Right lung (tissue), 5 donors: ENCODE results near the gene HNMT. TPM values are rescaled to one million over a fixed set of nuclear protein-coding genes. Genes with fewer than 3 reads are reported as not detected.

ENCODE experiments used
- DNase-seq, 2 donors: peaks; one replicate each; pipeline ENCODE4 v3.0.0-alpha.2; 2013
- polyA plus RNA-seq, 5 donors: library from polyadenylated mRNA; unstranded; fragments of 120-200 nt; gene quantifications; one replicate each; pipeline versions ENCODE4 v1.2.1 to v1.2.3, GENCODE V29; 2013; ENCODE audit warnings: inconsistent platforms in 1 of 5, low replicate concordance in 1 of 5; ENCODE audit not compliant: insufficient read length in 5 of 5, insufficient read depth in 1 of 5

The HNMT gene
- polyA plus RNA-seq, 5 donors: 58.8 to 114 (median 84.2) TPM

DNA sequence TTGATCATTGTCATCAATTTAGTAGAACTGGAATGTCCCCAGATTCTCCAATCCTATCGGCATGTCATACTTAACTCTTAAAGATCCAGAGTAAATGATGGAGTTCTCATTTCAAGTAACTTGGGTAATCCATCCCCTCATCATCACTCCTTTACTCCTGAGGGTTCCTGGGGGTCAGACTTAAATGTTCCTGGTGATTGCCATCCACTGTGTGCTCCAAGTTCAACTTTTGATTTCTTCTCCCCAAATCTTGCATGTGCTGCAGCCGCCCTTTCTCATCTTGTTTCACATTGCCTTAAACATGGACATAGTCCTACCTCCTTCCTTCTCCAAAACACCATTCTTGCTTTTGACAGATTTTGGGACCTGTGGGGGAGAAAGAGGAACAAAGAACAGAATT lies 43.2 kb downstream of the HNMT start:
- no peak for DNase-seq

DNA sequence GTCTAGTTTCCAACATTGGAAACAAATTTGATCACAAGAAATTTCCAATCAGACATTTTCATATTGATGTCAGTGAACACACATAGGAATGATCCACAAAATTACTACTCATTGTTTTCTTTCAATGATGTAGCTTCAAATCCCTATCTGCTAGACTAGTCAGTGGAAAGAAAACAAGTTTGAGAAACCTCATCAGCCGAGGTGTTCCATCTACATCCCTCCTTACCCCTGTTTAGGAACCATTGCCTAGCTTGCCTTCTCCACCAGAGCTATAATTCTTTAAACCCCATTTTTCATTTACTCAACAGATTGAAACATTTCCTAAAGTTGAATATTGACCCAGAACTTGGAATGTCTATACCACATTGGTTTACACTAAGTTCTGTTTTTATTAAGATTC lies 45.3 kb downstream of the HNMT start:
- no peak for DNase-seq

DNA sequence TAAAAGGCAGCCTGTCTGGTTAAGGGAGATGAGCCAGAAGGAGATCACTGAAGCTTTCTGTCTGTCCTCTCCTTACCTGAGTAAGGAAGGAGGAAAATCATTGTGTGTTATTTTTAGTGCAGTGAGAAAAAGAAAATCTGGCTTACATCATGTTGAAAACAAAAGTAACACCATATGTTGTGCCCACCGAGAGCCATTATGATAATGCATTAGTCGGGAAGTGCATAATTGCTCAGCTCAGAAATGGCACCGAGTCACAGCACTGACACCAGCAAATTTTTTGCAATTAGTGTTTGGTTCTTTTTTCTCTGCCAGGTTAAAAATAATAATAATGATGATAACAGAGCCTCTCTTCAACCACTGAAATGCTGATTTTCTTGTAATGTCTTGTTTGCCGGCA lies 46.6 kb downstream of the HNMT start:
- no peak for DNase-seq

DNA sequence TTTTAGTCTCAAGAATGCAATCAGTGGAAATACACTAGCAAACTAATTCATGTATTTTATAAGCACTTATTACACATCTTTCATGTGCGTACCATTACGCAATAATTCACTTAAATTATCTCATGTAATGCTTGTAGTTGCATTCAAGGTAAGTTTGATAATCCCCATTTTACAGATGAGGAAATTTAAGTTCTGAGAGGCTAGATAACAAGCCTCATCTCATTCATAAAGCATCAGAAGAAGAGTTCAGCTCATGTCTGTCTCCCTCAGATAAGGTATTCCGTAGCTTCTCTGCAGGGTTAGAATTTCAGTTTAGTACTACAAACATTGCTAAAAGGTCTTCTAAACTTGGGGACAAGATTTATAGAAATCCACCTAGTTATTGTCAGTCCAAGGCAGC lies 47.8 kb downstream of the HNMT start:
- DNase-seq: no peak

DNA sequence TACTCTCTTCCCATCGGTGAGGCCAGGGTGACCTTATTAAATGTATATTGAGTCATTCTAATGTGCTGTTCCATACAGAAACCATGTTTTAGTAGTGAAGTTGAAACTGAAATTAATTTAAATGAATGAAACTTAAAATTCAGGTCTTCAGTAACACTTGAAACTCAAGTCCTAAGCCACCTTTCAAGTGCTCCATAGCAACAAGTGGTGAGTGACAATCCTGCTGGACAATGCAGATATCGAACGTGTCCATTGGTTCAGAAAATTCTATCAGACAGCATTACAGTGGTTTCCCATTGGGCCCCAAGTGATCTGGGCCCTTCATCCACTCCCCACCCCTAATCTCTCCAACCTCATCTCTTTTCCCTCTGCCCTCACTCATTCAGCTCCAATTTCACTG lies 48.7 kb downstream of the HNMT start:
- DNase-seq: no peak

DNA sequence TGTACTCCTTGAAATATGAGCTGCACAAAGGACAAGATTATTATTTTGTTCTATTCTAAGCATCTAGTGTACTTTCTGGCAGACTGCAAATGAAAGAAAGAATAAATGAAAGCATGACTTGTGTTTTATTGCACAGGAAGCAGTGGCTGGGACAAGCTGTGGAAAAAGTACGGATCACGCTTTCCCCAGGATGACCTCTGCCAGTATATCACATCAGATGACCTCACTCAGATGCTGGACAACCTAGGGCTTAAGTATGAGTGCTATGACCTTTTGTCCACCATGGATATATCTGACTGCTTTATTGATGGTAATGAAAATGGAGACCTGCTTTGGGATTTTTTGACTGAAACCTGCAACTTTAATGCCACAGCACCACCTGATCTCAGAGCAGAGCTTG lies 49.4 kb downstream of the HNMT start:
- no peak for DNase-seq

DNA sequence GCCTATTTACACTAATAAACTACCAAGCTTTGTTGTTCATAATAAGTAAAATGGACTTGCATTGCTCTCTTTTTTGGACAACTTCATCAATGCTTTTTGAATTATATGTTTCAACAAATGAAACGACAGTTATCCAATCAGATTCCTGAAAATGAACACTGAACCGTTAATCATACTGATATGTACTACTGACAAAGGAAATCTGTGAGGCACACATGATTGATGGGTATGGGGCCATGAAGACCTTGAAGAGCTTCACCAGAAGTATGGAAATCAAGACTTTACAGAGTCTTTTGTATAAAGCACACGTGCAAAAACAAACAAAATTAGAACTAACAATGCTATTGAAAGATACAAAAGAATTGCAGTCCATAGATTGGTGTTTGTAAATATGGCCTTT lies 51.2 kb downstream of the HNMT start:
- no peak for DNase-seq

DNA sequence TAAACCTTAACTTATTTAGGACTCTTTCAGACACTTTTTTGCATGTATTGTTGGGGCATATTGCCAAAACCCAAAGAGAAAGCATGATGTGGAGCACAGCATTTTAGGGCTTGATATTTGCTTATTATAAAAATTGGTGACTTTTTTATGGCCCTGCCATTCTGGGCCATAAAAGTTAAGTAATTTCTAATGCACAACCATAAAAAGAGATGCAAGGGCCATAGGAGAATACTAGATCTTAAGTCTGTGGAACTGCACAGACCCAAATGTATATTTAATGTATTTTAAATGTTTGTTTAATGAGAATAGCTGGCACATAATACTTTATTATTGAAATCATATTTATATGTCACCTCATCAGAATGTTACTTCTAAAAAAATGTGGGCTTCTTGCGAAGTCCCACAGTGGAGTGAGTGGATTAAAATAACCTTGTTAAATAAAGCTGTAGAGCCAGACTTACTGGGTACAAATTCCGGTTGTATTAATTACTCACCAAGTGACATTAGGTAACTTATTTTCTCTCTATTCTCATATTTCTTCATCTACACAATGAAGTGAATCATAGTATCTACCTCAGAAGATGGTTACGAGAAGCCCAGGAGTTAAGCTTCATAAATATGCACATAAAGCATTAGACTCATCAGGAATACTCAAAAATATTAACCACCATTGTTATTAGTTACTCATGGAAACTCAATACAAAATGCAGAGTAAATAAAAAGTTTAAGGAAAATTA lies 52.2 kb downstream of the HNMT start:
- peak; percentile 40 to 43 for DNase-seq

DNA sequence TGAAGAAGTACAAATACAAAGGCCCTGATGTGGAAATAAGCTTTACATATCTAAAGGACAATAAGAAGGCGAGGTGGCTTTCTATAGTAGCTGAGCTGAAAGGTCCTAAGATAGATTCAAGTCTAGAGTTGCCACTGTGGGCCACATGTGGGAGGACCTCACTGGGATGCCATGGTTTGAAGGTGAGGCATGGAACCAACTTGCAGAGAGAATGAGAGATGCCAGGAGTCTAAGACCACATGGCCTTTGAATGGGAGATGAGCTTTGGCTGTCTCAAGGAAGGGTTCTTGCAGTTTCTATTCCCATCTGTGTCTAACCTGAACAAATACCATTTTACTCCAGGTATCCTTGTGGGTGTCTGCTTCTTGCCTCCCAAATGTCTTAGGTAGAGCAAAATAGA lies 53.6 kb downstream of the HNMT start:
- no peak for DNase-seq

DNA sequence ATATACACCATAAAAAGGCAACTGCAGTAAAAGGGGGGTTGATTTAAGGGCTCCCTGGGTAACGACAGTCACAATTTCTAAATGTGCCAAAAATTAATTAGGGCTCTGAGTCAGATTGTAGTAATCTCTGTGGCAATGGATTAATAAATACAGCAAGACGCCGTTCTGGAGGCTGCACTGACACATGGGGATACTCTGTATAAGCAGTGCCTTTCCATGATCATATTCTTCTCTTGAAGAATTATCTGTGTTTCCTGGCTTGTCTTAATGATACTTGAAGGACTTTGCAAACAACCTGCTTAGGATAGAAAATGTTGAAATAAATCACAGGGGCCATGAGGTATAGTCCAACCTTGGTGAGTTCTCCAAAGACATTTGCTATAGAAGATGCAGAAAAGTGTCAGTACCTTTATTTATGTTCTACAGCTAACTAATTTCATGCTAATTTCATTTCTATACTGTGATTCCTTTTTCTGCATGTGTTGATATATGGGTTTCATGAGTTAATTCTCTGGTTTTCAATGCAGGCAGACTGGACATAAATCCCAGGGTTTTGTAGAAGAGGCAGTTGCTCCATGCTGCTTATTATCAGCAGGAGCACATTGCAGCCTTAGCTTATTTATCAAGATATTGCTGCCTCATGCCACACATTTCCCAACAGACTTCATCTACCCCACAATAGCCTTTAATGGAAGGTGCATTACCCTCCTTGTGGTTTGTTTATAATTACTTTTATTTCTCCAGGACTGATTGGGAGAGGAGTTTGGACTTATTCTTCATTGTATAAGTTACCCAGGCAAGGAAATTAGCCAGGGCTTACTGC lies 54.8 kb downstream of the HNMT start:
- DNase-seq: no peak

DNA sequence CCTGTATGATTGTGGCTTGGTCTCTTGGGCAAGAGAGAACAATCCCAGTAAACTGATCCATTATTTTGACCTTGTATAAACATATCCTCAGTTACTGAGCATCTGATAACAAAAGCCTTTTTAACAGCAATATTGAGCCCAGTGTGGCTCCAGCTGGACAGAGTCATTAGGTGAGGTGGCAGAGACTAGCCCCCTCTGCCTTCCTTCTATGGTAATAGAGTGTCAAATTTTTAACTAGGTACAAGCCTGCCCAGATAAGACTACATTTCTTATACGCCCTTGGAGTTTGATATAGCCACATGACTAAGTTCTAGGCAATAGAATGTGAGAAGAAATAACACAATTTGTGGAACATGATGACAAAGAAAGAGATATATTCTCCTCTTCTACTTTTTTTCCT lies 56.2 kb downstream of the HNMT start:
- no peak for DNase-seq

DNA sequence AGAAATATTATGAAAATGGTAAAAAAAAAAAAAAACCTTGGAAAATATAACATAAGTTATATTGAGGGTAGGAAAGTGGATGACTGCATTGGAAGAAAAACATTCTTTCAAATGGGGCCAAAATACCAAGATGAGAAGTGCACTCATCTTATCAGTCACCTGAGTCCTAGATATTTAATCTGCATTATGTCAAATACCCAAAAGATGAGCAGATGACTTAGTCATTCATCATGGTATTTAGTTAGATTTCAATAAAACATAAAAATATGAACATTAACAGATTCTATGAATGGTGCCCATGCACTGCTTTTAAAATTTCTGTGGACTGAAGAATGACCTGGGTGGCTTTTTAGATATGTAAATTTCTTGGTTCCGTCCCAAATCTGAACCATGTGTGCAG lies 56.9 kb downstream of the HNMT start:
- no peak for DNase-seq

DNA sequence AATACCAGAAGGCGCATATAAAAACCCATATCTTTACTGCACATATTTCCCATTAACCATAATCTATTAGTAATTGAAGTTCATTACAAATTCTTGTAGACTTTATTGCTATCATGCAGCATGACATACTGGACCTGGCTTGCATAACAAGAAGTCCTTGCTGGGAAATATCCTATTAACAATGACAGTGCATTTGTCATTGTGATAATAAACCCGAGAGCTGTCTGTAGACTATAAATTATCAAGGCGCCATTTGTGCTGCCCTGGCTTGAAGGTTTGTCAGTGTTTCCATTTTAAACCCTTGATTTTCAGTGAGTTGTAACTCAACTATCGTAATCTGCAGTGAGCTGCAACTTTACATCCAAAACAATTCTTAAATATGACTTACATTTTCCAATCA lies 59.0 kb downstream of the HNMT start:
- no peak for DNase-seq

DNA sequence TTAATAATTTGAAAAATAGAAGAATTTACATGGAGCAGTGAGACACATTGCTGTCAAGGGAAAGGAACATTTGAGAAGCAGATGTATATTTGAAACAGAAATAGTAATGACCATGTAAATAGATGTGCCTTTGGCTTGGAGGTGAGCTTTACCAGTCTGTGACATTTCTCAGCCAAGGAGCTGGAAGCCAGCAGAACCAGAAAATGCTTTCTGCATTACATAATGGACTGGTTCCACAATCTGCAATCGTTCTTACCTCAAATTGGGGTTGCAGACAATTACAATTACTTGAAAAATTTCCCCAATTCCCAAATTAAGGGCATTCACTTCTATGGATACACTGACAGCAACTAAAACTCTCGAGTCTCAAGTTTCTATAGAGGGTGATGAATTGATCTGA lies 59.7 kb downstream of the HNMT start:
- no peak for DNase-seq

DNA sequence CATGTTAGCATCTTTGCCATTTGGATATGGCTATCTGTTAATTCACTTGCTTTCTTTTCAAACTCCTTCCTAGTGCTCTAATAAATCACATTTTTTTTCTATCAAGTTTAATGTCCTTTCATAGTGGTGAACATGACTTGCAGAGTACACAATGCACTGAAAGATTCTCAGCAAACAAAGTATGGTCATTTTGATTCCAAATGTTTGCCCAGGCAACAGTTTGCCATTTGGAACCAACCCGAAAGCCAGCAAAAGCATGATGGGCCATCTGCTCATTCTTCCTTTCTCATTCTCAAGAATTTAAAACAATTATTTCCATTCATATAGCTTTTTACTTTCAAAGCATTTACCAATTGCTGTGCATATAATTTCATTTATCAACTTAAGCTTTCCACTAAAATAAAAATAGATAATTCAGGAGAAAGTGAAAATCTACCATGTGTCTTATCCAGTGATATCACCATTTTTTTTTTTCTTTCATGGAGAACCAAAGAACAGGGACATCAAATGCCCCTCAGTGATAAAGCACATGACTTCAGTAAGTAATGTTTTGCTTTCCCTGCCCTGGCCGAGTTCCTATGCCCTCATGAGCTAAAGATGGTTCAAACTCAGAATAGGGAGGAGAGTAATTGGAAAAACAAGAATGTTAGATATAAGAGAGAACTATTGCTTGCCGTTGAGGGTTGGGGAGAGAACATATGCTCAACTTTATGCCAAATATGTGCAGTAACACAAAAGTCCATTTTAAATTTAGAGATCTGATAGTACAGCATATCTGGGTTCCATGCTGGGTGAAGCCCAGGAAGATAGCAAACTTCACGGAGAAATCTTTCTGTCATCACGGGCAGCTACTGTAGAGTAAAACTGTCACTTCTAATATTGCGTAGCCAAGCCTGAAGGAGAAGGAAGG lies 62.1 kb downstream of the HNMT start:
- no peak for DNase-seq

DNA sequence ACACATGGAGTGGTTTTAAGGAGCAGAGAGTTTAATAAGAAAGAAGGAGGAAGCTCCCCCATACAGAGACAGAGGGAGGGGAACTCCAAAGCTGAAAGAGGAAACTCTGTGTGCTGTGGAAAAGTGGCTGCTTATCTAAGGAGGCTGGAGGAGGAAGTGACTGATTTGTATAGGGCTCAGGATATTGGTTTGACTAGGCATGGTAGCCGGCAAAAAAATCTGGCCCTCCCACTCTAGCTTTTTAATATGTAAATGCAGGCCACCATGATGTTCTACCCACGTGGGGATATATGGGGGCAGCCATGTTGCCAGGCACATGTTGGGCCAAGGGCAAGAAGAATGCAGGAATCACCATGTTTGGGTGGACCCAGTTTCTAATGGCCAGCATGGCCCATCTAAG lies 64.3 kb downstream of the HNMT start:
- DNase-seq: no peak

DNA sequence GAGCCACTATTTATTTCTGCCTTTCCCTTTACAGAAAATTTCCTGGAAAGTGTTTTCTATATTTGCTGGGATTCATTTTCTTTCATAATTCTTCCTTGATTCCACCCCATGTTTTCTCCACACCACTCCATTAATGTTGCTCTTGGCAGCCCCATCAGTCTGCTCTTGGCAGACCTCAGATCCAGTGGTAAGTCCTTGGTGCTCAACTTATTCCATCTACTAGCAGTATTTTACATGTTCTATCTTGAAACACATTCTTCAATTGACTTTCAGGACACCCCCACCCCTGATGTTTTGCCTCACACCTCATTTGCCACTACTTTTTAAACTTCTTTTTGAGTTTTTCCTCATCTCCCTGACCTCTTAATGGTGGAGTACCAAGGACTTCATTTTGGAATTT lies 65.0 kb downstream of the HNMT start:
- DNase-seq: peak; percentile 74 to 75

DNA sequence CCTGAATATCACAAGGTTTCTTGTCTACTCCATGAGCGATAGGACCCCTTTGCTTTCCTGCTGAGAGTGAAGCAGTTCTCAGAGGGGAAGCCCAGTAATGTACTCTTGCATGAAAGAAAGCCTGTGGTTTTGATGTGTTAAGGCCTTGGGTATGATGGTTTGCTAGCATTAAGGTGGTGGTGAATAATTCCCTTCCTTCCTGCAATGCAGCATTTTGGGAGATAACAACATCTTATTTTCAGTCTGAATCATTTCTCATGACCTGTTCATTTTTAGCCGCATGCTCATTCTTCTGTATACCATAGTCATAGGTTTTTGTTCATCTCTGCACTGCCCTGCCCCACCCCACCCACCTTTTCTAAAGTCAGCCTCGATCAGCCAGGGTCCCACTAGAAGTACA lies 66.2 kb downstream of the HNMT start:
- DNase-seq: no peak

DNA sequence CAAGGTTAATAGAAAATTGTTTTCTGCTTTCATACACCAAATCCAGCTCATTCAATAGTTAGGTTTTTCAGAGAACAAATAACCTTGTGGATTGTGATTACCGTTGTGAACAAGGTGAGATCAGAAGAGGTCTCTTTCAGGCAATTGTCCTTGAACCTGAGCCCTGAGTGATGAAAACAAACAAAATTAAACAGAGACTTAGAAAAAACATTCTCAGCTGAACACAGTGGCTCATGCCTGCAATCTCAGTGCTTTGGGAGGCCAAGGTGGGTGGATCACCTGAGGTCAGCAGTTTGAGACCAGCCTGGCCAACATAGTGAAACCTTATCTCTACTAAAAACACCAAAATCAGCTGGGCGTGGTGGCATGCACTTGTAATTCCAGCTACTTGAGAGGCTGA lies 68.1 kb downstream of the HNMT start:
- DNase-seq: no peak

DNA sequence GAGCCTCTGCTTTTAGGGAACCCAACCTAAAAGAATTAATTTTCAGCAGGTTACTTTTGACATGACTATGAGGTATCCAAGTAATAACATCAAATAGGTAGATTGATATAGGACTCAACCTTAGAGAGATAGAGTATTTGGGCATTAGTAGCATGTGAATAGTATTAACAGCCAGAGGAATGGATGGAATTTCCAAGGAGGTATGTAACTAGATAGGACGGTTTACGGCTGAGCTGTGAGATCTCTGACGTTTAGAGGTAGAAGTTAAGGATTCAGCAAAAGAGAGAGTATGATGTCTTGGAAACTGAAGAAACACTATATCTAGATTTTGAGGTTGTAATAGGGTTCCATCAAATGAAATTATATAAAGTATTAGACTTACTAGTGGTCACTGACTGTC lies 70.3 kb downstream of the HNMT start:
- no peak for DNase-seq

DNA sequence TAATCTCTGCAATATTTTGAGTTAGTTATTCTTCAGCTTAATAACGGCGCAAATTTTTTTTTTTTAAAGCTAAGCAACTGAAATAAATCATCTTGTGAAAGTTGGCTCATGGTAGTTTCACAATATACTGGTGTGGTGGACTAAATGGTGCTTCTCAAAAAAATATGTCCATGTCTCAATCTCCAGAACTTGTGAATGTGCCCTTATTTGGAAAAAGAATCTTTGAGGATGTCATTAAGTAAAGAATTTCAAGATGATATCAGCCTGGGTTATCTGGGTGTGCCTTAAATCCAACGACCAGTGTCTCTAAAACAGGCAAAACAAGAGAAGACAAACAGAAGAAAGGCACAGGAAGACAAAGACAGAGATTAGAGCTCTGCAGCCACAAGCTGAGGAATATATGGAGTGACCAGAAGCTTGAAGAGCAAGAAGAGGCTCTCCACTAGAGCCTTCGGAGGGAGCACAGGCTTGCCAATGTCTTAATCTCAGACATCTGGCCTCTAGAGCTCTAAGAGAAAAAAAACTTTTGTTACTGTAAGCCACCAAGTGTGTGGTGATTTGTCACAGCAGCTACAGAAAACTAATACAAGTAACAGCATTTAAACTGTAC lies 71.4 kb downstream of the HNMT start:
- DNase-seq: no peak

DNA sequence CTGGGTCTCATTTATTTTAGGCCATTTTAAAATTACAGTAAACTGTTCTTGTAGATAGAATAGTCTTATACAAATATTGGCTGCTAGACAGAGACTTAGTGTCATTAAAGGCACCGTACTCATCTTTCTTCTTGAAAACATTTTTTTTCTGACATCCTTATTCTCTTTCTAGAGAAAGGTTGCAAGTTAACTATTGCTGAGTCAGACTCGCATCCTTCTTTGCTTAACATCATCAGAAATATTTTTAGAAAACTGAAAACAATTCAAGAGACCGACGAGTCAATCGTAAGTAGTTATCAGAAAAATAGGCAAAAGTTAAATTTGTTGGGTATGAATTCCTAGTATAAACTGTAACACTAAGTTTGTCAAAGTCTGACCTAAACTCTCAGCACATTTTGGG lies 72.2 kb downstream of the HNMT start:
- no peak for DNase-seq
